HEK293 (cell line): ENCODE results near the gene DNAH8.
A peak's percentile ranks its signal among the peaks of the same experiment; 100 is the strongest.

Source experiments
- BCL11B ChIP-seq: fragments of 450-650 bp; formaldehyde crosslinking; IDR thresholded peaks from 2 replicates; pipeline ENCODE4 v1.5.1; 2016; ENCODE audit warnings: low read depth, missing biosample characterization, missing genetic modification characterization
- HOXA7 ChIP-seq: sonication (generic); formaldehyde crosslinking; IDR thresholded peaks from 2 replicates; pipeline ENCODE4 v1.8.1; 2022; ENCODE audit warnings: missing genetic modification reagents, borderline replicate concordance
- IKZF3 ChIP-seq: fragments of 450-650 bp; IDR thresholded peaks from 2 replicates; pipeline ENCODE4 v1.5.0; 2018; ENCODE audit warnings: missing biosample characterization, mild to moderate bottlenecking, missing genetic modification characterization, moderate library complexity
- KLF1 ChIP-seq: fragments of 450-650 bp; formaldehyde crosslinking; IDR thresholded peaks from 2 replicates; pipeline ENCODE4 v1.5.1; 2016; ENCODE audit warnings: missing biosample characterization, missing genetic modification characterization
- OSR2 ChIP-seq: fragments of 450-650 bp; formaldehyde crosslinking; IDR thresholded peaks from 2 replicates; pipeline ENCODE4 v1.5.1; 2016; ENCODE audit warnings: missing biosample characterization, missing genetic modification characterization
- PRDM1 ChIP-seq: fragments of 450-650 bp; formaldehyde crosslinking; IDR thresholded peaks from 2 replicates; pipeline ENCODE4; 2016; ENCODE audit warnings: missing biosample characterization, missing genetic modification characterization
- PRDM10 ChIP-seq: fragments of 450-650 bp; formaldehyde crosslinking; IDR thresholded peaks from 2 replicates; pipeline ENCODE4 v1.5.1; 2016; ENCODE audit warnings: missing biosample characterization, missing genetic modification characterization
- PRDM6 ChIP-seq: fragments of 450-650 bp; formaldehyde crosslinking; IDR thresholded peaks from 2 replicates; pipeline ENCODE4 v1.5.1; 2017; ENCODE audit warnings: missing biosample characterization, missing genetic modification characterization
- ZNF10 ChIP-seq: fragments of 450-650 bp; formaldehyde crosslinking; IDR thresholded peaks from 2 replicates; pipeline ENCODE4 v1.5.1; 2017; ENCODE audit warnings: missing biosample characterization, missing genetic modification characterization
- ZNF112 ChIP-seq: fragments of 450-650 bp; formaldehyde crosslinking; IDR thresholded peaks from 2 replicates; pipeline ENCODE4 v1.5.0; 2017; ENCODE audit warnings: missing biosample characterization, missing genetic modification characterization
- ZNF138 ChIP-seq: fragments of 450-650 bp; formaldehyde crosslinking; IDR thresholded peaks from 2 replicates; pipeline ENCODE4 v1.5.1; 2016; ENCODE audit warnings: missing biosample characterization, missing genetic modification characterization, borderline replicate concordance
- ZNF146 ChIP-seq: fragments of 450-650 bp; formaldehyde crosslinking; IDR thresholded peaks from 2 replicates; pipeline ENCODE4 v1.5.1; 2016; ENCODE audit warnings: missing biosample characterization, missing genetic modification characterization
- ZNF157 ChIP-seq: fragments of 450-650 bp; formaldehyde crosslinking; IDR thresholded peaks from 2 replicates; pipeline ENCODE4 v1.5.1; 2016; ENCODE audit warnings: missing biosample characterization, missing genetic modification characterization
- ZNF169 ChIP-seq: fragments of 450-650 bp; formaldehyde crosslinking; IDR thresholded peaks from 2 replicates; pipeline ENCODE4 v1.5.1; 2016; ENCODE audit warnings: missing biosample characterization, missing genetic modification characterization
- ZNF391 ChIP-seq: fragments of 450-650 bp; formaldehyde crosslinking; IDR thresholded peaks from 2 replicates; pipeline ENCODE4 v1.5.1; 2016; ENCODE audit warnings: low read depth, missing biosample characterization, missing genetic modification characterization, borderline replicate concordance
- ZNF404 ChIP-seq: fragments of 450-650 bp; formaldehyde crosslinking; IDR thresholded peaks from 2 replicates; pipeline ENCODE4 v1.5.1; 2017; ENCODE audit warnings: missing biosample characterization, missing genetic modification characterization
- ZNF423 ChIP-seq: fragments of 450-650 bp; formaldehyde crosslinking; IDR thresholded peaks from 2 replicates; pipeline ENCODE4 v1.5.1; 2016; ENCODE audit warnings: missing biosample characterization, missing genetic modification characterization
- ZNF48 ChIP-seq: fragments of 450-650 bp; formaldehyde crosslinking; IDR thresholded peaks from 2 replicates; pipeline ENCODE4 v1.5.1; 2016; ENCODE audit warnings: missing biosample characterization, missing genetic modification characterization
- ZNF510 ChIP-seq: fragments of 450-650 bp; formaldehyde crosslinking; IDR thresholded peaks from 2 replicates; pipeline ENCODE4 v1.5.1; 2018; ENCODE audit warnings: mild to moderate bottlenecking, missing genetic modification characterization, missing biosample characterization; ENCODE audit not compliant: insufficient replicate concordance
- ZNF513 ChIP-seq: fragments of 450-650 bp; IDR thresholded peaks from 2 replicates; pipeline ENCODE4 v1.5.1; 2018; ENCODE audit warnings: missing biosample characterization, missing genetic modification characterization
- ZNF549 ChIP-seq: fragments of 450-650 bp; IDR thresholded peaks from 2 replicates; pipeline ENCODE4 v1.5.1; 2018; ENCODE audit warnings: missing biosample characterization, missing genetic modification characterization, mild to moderate bottlenecking, inconsistent platforms, moderate library complexity
- ZNF621 ChIP-seq: fragments of 450-650 bp; formaldehyde crosslinking; IDR thresholded peaks from 2 replicates; pipeline ENCODE4 v1.5.1; 2017; ENCODE audit warnings: missing biosample characterization, missing genetic modification characterization
- ZNF830 ChIP-seq: fragments of 450-650 bp; IDR thresholded peaks from 2 replicates; pipeline ENCODE4 v1.5.0; 2018; ENCODE audit warnings: missing biosample characterization, missing genetic modification characterization, low read depth, mild to moderate bottlenecking, moderate library complexity
- ZNF837 ChIP-seq: fragments of 450-650 bp; formaldehyde crosslinking; IDR thresholded peaks from 2 replicates; pipeline ENCODE4 v1.5.1; 2016; ENCODE audit warnings: missing biosample characterization, missing genetic modification characterization
- ZNF843 ChIP-seq: fragments of 450-650 bp; formaldehyde crosslinking; IDR thresholded peaks from 2 replicates; pipeline ENCODE4 v1.5.1; 2016; ENCODE audit warnings: missing biosample characterization, missing genetic modification characterization
- TF ChIP-seq, protein P1 (sequence below): IDR thresholded peaks from 2 replicates; pipeline ENCODE4 v1.6.1; 2011; ENCODE audit warnings: mild to moderate bottlenecking, low read depth, low read length, borderline replicate concordance
- TF ChIP-seq, protein P2 (sequence below): fragments of 450-650 bp; formaldehyde crosslinking; IDR thresholded peaks from 2 replicates; pipeline ENCODE4 v1.5.1; 2016; ENCODE audit warnings: missing biosample characterization, missing genetic modification characterization
- TF ChIP-seq, protein P3 (sequence below): fragments of 450-650 bp; formaldehyde crosslinking; IDR thresholded peaks from 2 replicates; pipeline ENCODE4 v1.5.1; 2016; ENCODE audit warnings: missing biosample characterization, missing genetic modification characterization

The DNAH8 gene

GRCh38 chr6:39059496-39060310 lies 344.6 kb downstream of the DNAH8 start (continued):
- TF ChIP-seq ZNF157 (tag by site-specific recombination) (no peak), HOXA7 (no peak), ZNF621 (no peak), OSR2 (tag by site-specific recombination) (peak; percentile 97), PRDM6 (tag by site-specific recombination) (peak; percentile 93), PRDM1 (tag by site-specific recombination) (no peak), ZNF48 (tag by site-specific recombination) (no peak), ZNF391 (tag by site-specific recombination) (no peak), BCL11B (tag by site-specific recombination) (no peak), ZNF837 (no peak), ZNF423 (tag by site-specific recombination) (peak; percentile 98), ZNF169 (tag by site-specific recombination) (no peak), ZNF138 (no peak), ZNF404 (tag by site-specific recombination) (no peak), PRDM10 (tag by site-specific recombination) (peak; percentile 66), ZNF112 (tag by site-specific recombination) (no peak), ZNF830 (no peak), ZNF146 (tag by site-specific recombination) (peak; percentile 55; the same call in 1 of the 2 replicates), KLF1 (peak; percentile 27; the same call in 1 of the 2 replicates), ZNF843 (peak; percentile 99), ZNF513 (tag by site-specific recombination) (no peak), IKZF3 (tag by site-specific recombination) (peak; percentile 91), ZNF510 (no peak), ZNF549 (tag by site-specific recombination) (no peak), ZNF10 (tag by site-specific recombination) (peak; percentile 52; the same call in 1 of the 2 replicates)
- TF ChIP-seq, protein P1, sequence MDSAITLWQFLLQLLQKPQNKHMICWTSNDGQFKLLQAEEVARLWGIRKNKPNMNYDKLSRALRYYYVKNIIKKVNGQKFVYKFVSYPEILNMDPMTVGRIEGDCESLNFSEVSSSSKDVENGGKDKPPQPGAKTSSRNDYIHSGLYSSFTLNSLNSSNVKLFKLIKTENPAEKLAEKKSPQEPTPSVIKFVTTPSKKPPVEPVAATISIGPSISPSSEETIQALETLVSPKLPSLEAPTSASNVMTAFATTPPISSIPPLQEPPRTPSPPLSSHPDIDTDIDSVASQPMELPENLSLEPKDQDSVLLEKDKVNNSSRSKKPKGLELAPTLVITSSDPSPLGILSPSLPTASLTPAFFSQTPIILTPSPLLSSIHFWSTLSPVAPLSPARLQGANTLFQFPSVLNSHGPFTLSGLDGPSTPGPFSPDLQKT, result no peak
- TF ChIP-seq, protein P2, sequence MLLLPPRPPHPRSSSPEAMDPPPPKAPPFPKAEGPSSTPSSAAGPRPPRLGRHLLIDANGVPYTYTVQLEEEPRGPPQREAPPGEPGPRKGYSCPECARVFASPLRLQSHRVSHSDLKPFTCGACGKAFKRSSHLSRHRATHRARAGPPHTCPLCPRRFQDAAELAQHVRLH, result peak; percentile 93
- TF ChIP-seq, protein P3, sequence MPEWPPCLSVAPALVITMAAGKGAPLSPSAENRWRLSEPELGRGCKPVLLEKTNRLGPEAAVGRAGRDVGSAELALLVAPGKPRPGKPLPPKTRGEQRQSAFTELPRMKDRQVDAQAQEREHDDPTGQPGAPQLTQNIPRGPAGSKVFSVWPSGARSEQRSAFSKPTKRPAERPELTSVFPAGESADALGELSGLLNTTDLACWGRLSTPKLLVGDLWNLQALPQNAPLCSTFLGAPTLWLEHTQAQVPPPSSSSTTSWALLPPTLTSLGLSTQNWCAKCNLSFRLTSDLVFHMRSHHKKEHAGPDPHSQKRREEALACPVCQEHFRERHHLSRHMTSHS (tag by site-specific recombination), result peak; percentile 96
